Calu3 (cell line): ENCODE results near the gene CTNND1. TPM values are rescaled to one million over a fixed set of nuclear protein-coding genes. Genes with fewer than 3 reads are reported as not detected.

Experiments used
- BruUV-seq: library from RNA; stranded (reverse); fragments of 400-500 nt; replicated peaks from 2 replicates; lab custom pipeline; 2021; lab: Mats Ljungman, UMichigan
- CTCF ChIA-PET: fragments of 300-600 bp; sonication (Branson Sonifier 250); formaldehyde crosslinking; loops from one replicate; lab custom pipeline; 2022; ENCODE audit warnings: antibody characterized with exemption; lab: Charles Lee
- DNase-seq: peaks from one replicate; pipeline ENCODE4 v3.0.0; 2022
- H3K27ac Mint-ChIP-seq: one replicate; pipeline ENCODE4 v1.8.0; 2022; ENCODE audit warnings: mixed read lengths; ENCODE audit not compliant: unreplicated experiment
- H3K27me3 Mint-ChIP-seq: one replicate; pipeline ENCODE4 v1.8.0; 2022; ENCODE audit warnings: mixed read lengths; ENCODE audit not compliant: unreplicated experiment
- H3K36me3 Mint-ChIP-seq: one replicate; pipeline ENCODE4 v1.8.0; 2022; ENCODE audit warnings: mild to moderate bottlenecking, moderate library complexity, mixed read lengths; ENCODE audit not compliant: insufficient read depth, unreplicated experiment
- H3K4me1 Mint-ChIP-seq: one replicate; pipeline ENCODE4 v1.8.0; 2022; ENCODE audit warnings: mild to moderate bottlenecking, low read depth, mixed read lengths; ENCODE audit not compliant: unreplicated experiment
- H3K4me3 Mint-ChIP-seq: one replicate; pipeline ENCODE4 v1.8.0; 2022; ENCODE audit warnings: mild to moderate bottlenecking, low read depth, moderate library complexity, mixed read lengths; ENCODE audit not compliant: unreplicated experiment
- H3K9me3 Mint-ChIP-seq: one replicate; pipeline ENCODE4 v1.8.0; 2022; ENCODE audit warnings: low read depth, mixed read lengths; ENCODE audit not compliant: unreplicated experiment
- intact Hi-C: fragments of 100-400 bp; cut with micrococcal nuclease; formaldehyde crosslinking; loops from one replicate; pipeline ENCODE4 v1.10.0; 2022; ENCODE audit not compliant: unreplicated experiment
- total RNA-seq: library from RNA; stranded (reverse); gene quantifications from 2 replicates; pipeline ENCODE4 v1.2.3, GENCODE V29; 2022
- TF ChIP-seq, protein P1 (sequence below): fragments of 200-600 bp; IDR thresholded peaks from one replicate; pipeline ENCODE4 v1.8.0; 2022; ENCODE audit warnings: antibody characterized with exemption; ENCODE audit not compliant: unreplicated experiment

The CTNND1 gene
- total RNA-seq, 1 experiment from 2014 or later, result 323 TPM

- CTCF ChIA-PET, result interaction anchor here (1.2 kb wide), 1 partner anchor 14 kb away, joined by 3 read pairs; the partner anchor contains the start of gene CTNND1
- H3K4me1 Mint-ChIP-seq, result peaks cover 92% of the 10 kb centered on the region
- H3K27ac Mint-ChIP-seq, result peak overlapping the region; percentile 99
- peak overlapping the region; percentile 66 for H3K4me3 Mint-ChIP-seq
- BruUV-seq, result no TSS peak
- TF ChIP-seq, protein P1, sequence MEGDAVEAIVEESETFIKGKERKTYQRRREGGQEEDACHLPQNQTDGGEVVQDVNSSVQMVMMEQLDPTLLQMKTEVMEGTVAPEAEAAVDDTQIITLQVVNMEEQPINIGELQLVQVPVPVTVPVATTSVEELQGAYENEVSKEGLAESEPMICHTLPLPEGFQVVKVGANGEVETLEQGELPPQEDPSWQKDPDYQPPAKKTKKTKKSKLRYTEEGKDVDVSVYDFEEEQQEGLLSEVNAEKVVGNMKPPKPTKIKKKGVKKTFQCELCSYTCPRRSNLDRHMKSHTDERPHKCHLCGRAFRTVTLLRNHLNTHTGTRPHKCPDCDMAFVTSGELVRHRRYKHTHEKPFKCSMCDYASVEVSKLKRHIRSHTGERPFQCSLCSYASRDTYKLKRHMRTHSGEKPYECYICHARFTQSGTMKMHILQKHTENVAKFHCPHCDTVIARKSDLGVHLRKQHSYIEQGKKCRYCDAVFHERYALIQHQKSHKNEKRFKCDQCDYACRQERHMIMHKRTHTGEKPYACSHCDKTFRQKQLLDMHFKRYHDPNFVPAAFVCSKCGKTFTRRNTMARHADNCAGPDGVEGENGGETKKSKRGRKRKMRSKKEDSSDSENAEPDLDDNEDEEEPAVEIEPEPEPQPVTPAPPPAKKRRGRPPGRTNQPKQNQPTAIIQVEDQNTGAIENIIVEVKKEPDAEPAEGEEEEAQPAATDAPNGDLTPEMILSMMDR, result no peak
- DNase-seq, result no peak
- peaks cover 78% of the 10 kb centered on the region for H3K36me3 Mint-ChIP-seq
- peaks cover 3% of the 10 kb centered on the region for H3K9me3 Mint-ChIP-seq
- intact Hi-C loops, result no loop called here
- H3K27me3 Mint-ChIP-seq, result no peaks in the 10 kb centered on the region
These were observed 14.5 kb downstream of the CTNND1 start for GRCh38 chr11:57776031-57776521.

GRCh38 chr11:57776577-57777210 lies 15.1 kb downstream of the CTNND1 start:
- TF ChIP-seq, protein P1, result no peak
- H3K9me3 Mint-ChIP-seq, result no peaks in the 10 kb centered on the region
- H3K27me3 Mint-ChIP-seq, result no peaks in the 10 kb centered on the region
- peak overlapping the region; percentile 66 for H3K4me3 Mint-ChIP-seq
- peaks cover 80% of the 10 kb centered on the region for H3K36me3 Mint-ChIP-seq
- CTCF ChIA-PET, result interaction anchor here (1.2 kb wide), 1 partner anchor 15 kb away, joined by 3 read pairs; the partner anchor contains the start of gene CTNND1
- DNase-seq, result no peak
- peak overlapping the region; percentile 99 for H3K27ac Mint-ChIP-seq
- peaks cover 92% of the 10 kb centered on the region for H3K4me1 Mint-ChIP-seq
- no TSS peak for BruUV-seq
- intact Hi-C loops, result no loop called here

DNA sequence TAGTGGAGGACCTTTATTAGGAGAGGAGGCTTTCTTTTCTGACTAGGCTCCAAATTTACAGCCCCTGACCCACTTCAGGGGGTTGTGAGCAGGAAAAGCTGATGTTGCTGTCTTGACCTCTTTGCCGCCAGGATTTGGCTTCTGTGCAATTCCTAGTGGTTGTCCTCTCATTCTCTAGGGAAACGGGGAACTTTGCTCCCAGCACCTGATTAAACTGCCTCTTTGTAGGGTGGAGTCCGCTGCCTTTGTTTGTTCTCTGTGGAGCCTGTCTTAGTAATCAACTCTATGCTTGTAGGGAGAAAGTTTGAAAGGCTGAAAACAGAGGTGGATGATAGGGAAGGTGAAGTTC lies 16.3 kb downstream of the CTNND1 start:
- intact Hi-C loops, result no loop called here
- TF ChIP-seq, protein P1, result no peak
- Mint-ChIP-seq H3K4me3 (peak overlapping the region; percentile 66), H3K9me3 (no peaks in the 10 kb centered on the region), H3K27me3 (no peaks in the 10 kb centered on the region), H3K4me1 (peaks cover 92% of the 10 kb centered on the region), H3K36me3 (peaks cover 81% of the 10 kb centered on the region), H3K27ac (peak overlapping the region; percentile 99)
- DNase-seq, result no peak
- TSS peak; percentile 89 for BruUV-seq
- CTCF ChIA-PET, result interaction anchor here (0.6 to 2.2 kb wide), 8 partner anchors 9 to 157 kb away, joined by 4 to 15 read pairs (median 4); partner anchors contain the start of gene CTNND1

DNA sequence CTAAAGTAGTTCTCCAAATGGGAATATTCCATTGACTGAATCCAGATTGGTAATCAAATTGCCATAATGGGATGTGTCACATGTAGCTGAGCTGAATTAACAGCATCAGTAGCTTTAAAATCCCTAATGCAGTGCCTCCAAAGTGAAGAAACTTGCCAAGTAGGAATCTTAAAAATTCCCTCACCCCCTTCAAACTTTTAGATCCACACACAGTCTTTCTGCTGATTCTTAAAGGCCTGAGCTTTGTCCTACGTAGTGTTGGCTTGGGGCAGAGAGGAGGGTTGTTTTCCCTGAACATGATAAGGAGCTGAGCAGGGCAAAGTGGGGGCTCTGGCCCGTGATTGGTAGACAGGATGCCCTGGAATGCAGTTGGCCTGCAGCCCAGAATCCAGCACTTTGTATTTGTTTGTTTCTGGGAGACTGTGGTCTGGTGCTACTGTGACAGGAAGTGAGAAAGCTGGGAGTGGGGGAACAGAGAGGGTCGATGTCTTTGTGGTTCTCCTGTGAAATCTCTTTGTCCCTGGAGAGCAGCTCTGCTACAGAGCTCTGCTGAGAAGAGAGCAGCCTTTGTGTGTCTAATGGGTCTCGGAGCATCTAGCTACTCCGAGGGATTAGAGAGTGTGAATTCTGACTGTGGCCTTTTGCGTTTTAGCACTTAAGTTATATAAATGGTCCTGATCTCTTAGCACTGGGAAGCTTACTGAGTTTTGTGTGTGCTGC lies 16.9 kb downstream of the CTNND1 start:
- intact Hi-C loops, result loop anchor here (1.0 kb wide), 1 partner anchor 17 kb away; the partner anchor contains the start of gene CTNND1
- TF ChIP-seq, protein P1, result no peak
- Mint-ChIP-seq H3K36me3 (peaks cover 83% of the 10 kb centered on the region), H3K27me3 (no peaks in the 10 kb centered on the region), H3K4me1 (peaks cover 93% of the 10 kb centered on the region), H3K9me3 (no peaks in the 10 kb centered on the region), H3K27ac (peak overlapping the region; percentile 99), H3K4me3 (peak overlapping the region; percentile 66)
- no TSS peak for BruUV-seq
- CTCF ChIA-PET, result interaction anchor here (0.6 to 2.2 kb wide), 8 partner anchors 10 to 156 kb away, joined by 4 to 15 read pairs (median 4); partner anchors contain the start of gene CTNND1
- DNase-seq, result peak; percentile 93
